GM12878 (cell line): ENCODE results near the gene DNMT1. TPM values are rescaled to one million over a fixed set of nuclear protein-coding genes. Genes with fewer than 3 reads are reported as not detected.

ENCODE experiments used
- ASH2L ChIP-seq: fragments of 300-600, 200-600 bp; sonication (generic); IDR thresholded peaks from 2 replicates; pipeline ENCODE4 v1.6.1; 2017; ENCODE audit warnings: low read depth, mild to moderate bottlenecking, borderline replicate concordance
- ATF7 ChIP-seq: fragments of 450-650 bp; IDR thresholded peaks from 2 replicates; pipeline ENCODE4 v1.6.1; 2016; ENCODE audit warnings: low read depth, mild to moderate bottlenecking
- BRCA1 ChIP-seq: IDR thresholded peaks from 2 replicates; pipeline ENCODE4 v1.6.1; 2011; ENCODE audit warnings: low read depth, low read length, improper control_type of control experiment
- DPF2 ChIP-seq: fragments of 450-650 bp; IDR thresholded peaks from 2 replicates; pipeline ENCODE4 v1.6.1; 2017; ENCODE audit warnings: mild to moderate bottlenecking
- E4F1 ChIP-seq: fragments of 450-650 bp; IDR thresholded peaks from 2 replicates; pipeline ENCODE4 v1.6.1; 2018; ENCODE audit warnings: borderline replicate concordance, mild to moderate bottlenecking; ENCODE audit not compliant: partially characterized antibody
- FOS ChIP-seq: IDR thresholded peaks from 3 replicates; pipeline ENCODE4 v1.6.1; 2011; ENCODE audit warnings: borderline replicate concordance; ENCODE audit not compliant: insufficient read length; ENCODE audit errors: extremely low read depth
- GABPA ChIP-seq: IDR thresholded peaks from 2 replicates; pipeline ENCODE4 v1.6.1; 2014; ENCODE audit warnings: antibody characterized with exemption, low read depth, mild to moderate bottlenecking, inconsistent platforms
- MTA3 ChIP-seq: IDR thresholded peaks from 2 replicates; pipeline ENCODE4 v1.6.1; 2012; ENCODE audit warnings: low read length, inconsistent platforms, borderline replicate concordance
- MYB ChIP-seq: fragments of 150-350 bp; IDR thresholded peaks from 2 replicates; pipeline ENCODE4 v1.6.1; 2014; ENCODE audit warnings: mild to moderate bottlenecking, low read depth, low read length, borderline replicate concordance
- NR2C1 ChIP-seq: fragments of 450-650 bp; IDR thresholded peaks from 2 replicates; pipeline ENCODE4 v1.6.1; 2017; ENCODE audit warnings: antibody characterized with exemption, mild to moderate bottlenecking, moderate library complexity
- PAX5 ChIP-seq: IDR thresholded peaks from 2 replicates; pipeline ENCODE4 v1.6.1; 2011; ENCODE audit warnings: low read depth, low read length, borderline replicate concordance
- PML ChIP-seq: IDR thresholded peaks from 2 replicates; pipeline ENCODE4 v1.6.1; 2012; ENCODE audit warnings: low read length, inconsistent platforms
- PRDM15 ChIP-seq: fragments of 450-650 bp; formaldehyde crosslinking; IDR thresholded peaks from 2 replicates; pipeline ENCODE4 v1.4.0; 2020; ENCODE audit warnings: mild to moderate bottlenecking, moderate library complexity
- SMARCA5 ChIP-seq: fragments of 450-650 bp; IDR thresholded peaks from 2 replicates; pipeline ENCODE4 v1.6.1; 2017; ENCODE audit warnings: mild to moderate bottlenecking
- ZNF687 ChIP-seq: fragments of 450-650 bp; IDR thresholded peaks from 2 replicates; pipeline ENCODE4 v1.6.1; 2017; ENCODE audit warnings: mild to moderate bottlenecking, moderate library complexity
- polyA plus RNA-seq, 11 experiments: library from polyadenylated mRNA; depleted of rRNA in 4 of 11; unstranded in 6 of 11; stranded (reverse) in 5 of 11; fragments of >200 nt; fragmentation: Nextera tagmentation in 4 of 11; fragmentation: Illumina TruSeq in 1 of 11; extraction: Ambion mirVana in 4 of 11; extraction: Trizol in 1 of 11; gene quantifications; 1 replicate in 1 of 11; 2 replicates in 10 of 11; pipeline versions ENCODE4 v1.2.1 to v1.2.3, GENCODE V29; 2011 to 2016; ENCODE audit warnings: inconsistent platforms in 2 of 11, missing spikeins in 2 of 11, low read depth in 1 of 11
- total RNA-seq, 4 experiments: library from RNA; depleted of rRNA in 3 of 4; stranded (reverse); fragments of >200 nt in 3 of 4; fragmentation: Illumina TruSeq in 1 of 4; extraction: Trizol in 1 of 4; gene quantifications; 2 replicates each; pipeline versions ENCODE4 v1.2.1 to v1.2.3, GENCODE V29; 2013 to 2021
- TF ChIP-seq, protein P1 (sequence below): IDR thresholded peaks from 2 replicates; pipeline ENCODE4 v1.6.1; 2011; ENCODE audit warnings: borderline replicate concordance, low read depth, mild to moderate bottlenecking, moderate library complexity, mixed read lengths, low read length; ENCODE audit not compliant: insufficient read depth; ENCODE audit errors: extremely low read length
- TF ChIP-seq, protein P2 (sequence below): IDR thresholded peaks from 2 replicates; pipeline ENCODE4 v1.6.1; 2012; ENCODE audit warnings: low read depth, low read length, improper control_type of control experiment

The DNMT1 gene
- total and polyA plus RNA-seq, 10 of the 15 experiments (the other 5 are each of a cell fraction or from before 2014, with no cell fraction given): 70.0 to 290 (median 133) TPM

GRCh38 chr19:10102787-10103236 is 91.9 kb downstream of the DNMT1 start (continued):
- TF ChIP-seq E4F1 (no peak), NR2C1 (no peak), SMARCA5 (peak; percentile 99), PML (no peak), BRCA1 (no peak), ZNF687 (peak; percentile 56), GABPA (no peak), ATF7 (peak; percentile 38; the same call in 1 of the 2 replicates), MTA3 (0 out of 2 replicates have a peak, but pooled peaks have one; percentile 17), PRDM15 (CRISPR knock-in tag) (no peak), PAX5 (peak; percentile 100), ASH2L (no peak), MYB (no peak), FOS (no peak), DPF2 (peak; percentile 70)
- TF ChIP-seq, protein P1, sequence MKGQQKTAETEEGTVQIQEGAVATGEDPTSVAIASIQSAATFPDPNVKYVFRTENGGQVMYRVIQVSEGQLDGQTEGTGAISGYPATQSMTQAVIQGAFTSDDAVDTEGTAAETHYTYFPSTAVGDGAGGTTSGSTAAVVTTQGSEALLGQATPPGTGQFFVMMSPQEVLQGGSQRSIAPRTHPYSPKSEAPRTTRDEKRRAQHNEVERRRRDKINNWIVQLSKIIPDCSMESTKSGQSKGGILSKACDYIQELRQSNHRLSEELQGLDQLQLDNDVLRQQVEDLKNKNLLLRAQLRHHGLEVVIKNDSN: no peak
- TF ChIP-seq, protein P2, sequence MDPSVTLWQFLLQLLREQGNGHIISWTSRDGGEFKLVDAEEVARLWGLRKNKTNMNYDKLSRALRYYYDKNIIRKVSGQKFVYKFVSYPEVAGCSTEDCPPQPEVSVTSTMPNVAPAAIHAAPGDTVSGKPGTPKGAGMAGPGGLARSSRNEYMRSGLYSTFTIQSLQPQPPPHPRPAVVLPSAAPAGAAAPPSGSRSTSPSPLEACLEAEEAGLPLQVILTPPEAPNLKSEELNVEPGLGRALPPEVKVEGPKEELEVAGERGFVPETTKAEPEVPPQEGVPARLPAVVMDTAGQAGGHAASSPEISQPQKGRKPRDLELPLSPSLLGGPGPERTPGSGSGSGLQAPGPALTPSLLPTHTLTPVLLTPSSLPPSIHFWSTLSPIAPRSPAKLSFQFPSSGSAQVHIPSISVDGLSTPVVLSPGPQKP: no peak
